Measurements from ENCODE around the gene LDLRAD2.
"Not testable (repeated sequence)": the region's sequence is repeated elsewhere in the genome, so short reads cannot be mapped to it uniquely, and the experiment has no call there.

LDLRAD2 gene

DNA sequence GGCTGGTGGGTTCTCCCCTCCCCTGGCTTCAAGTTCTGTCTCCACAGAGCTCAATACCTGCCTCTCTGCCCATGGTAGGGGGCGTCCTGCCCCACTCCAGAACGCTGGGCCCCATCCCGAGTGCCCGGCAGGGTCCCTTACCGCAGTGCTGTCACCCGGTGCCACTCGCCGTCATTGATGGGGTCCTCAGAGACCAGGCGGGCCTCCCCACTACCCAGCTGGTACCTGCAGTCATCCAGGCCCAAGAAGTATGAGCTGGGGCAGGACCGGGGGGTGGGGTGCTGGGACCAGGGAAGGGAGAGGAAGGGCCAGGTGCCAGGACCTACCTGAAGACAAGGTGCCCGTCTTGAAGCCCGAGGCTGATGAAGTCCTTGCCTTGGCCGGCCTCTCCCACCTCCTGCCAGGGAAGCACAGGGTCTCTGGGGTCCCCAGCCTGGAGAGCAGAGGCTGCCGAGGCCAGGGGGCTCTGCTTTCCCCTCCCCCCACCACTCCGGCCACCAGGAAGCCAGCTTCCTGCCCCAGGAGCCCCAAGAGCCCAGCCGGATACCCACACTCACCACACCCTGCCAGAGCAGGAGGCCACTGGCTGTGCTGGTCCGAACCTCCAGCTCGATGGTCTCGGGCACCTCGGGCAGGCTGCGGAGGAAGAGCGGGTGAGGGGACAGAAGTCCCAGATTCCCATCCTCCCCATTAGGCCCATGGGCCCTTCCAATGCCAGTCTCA lies 12.1 kb downstream of the LDLRAD2 start:
- no peak for DNase-seq (ENCODE audit: low read depth)

DNA sequence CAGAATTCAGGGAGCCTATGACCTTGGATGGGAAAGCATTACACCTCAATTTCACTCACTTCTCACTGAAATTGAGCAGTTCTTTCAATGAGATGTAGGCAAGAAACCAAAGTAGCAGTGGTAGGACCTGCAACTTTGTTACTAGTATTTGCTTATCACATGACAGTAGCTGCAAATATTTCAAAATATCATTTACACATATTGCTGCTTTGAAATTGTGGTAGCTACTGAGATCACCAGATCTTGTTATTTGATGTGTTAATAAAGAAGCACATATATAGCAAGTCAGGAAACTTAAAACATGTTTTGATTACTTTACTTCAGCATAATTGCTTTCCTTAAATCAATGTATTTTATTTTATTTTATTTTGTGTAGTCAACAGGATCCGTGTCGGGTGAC lies 12.9 kb downstream of the LDLRAD2 start:
- DNase-seq (ENCODE audit: low read depth): no peak

DNA sequence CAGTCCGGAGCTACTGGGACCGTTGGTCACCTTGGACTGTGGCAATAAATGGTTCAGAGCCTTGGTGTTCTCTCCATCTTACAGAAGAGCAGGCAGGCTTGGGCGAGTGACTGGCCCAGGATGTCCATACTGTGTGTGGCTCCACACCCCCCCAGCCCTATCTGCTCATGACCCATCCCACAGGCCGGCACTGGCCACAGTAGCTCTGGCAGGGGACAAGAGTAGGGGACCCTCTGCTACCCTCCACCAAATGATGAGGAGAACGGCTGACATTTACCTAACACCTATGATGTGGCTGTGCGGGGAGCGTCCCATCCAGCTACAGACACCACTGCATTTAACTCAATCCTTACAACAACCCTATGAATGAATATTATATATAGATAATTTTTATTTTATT lies 13.3 kb downstream of the LDLRAD2 start:
- DNase-seq (ENCODE audit: low read depth): no peak

DNA sequence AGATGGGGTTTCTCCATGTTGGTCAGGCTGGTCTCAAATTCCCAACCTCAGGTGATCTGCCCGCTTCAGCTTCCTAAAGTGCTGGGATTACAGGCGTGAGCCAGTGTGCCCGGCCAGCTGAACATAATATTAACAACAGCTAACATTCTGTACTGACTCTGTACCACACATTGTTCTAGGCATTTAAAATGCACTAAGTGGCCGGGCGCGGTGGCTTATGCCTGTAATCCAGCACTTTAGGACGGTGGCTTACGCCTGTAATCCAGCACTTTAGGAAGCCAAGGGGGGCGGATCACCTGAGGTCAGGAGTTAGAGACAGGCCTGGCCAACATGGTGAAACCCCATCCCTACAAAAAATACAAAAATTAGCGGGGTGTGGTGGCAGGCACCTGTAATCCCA lies 14.6 kb downstream of the LDLRAD2 start:
- not testable (repeated sequence) for DNase-seq (ENCODE audit: low read depth)

DNA sequence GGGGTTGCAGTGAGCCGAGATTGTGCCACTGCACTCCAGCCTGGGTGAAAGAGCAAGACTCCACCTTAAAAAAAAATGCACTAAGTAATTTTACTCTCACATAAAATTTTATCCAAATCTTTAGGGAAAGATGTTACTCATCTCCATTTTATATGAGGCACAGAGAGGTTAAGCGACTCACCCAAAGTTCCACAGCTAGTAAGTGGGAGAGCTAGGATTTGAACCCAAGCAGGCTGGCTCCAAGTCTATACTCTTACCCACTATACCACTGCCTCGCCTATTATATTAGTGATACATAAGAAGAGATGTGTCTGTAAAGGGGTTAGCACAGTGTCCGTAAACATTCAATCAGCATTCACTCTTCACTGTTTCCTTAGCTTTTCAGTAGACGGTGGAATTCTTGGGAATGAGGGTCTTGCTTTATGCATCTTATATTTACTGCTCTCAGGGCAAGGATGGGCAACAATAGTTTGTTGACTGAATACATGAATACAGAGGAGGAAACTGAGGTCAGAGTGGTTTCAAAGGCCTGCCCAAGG lies 15.1 kb downstream of the LDLRAD2 start:
- no peak for DNase-seq (ENCODE audit: low read depth)

DNA sequence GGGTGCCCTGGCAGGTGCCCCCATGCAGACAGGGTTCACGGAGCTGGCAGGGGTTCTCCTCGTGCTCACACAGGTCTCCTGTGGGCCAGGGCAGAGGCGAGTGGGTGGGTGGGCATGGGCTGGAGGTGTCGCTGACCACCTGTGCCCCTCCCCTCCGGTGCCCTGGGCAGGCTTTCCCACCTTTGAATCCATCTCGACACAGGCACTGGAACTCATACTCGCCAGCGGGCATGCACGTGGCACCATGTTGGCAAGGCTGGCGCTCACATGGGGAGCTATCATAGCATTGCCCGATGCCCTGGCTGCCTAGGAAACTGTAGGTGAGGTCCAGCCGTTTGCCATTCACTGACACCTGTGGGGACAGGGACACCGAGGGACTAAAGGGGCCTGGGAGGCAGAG lies 16.0 kb downstream of the LDLRAD2 start:
- DNase-seq (ENCODE audit: low read depth): no peak

DNA sequence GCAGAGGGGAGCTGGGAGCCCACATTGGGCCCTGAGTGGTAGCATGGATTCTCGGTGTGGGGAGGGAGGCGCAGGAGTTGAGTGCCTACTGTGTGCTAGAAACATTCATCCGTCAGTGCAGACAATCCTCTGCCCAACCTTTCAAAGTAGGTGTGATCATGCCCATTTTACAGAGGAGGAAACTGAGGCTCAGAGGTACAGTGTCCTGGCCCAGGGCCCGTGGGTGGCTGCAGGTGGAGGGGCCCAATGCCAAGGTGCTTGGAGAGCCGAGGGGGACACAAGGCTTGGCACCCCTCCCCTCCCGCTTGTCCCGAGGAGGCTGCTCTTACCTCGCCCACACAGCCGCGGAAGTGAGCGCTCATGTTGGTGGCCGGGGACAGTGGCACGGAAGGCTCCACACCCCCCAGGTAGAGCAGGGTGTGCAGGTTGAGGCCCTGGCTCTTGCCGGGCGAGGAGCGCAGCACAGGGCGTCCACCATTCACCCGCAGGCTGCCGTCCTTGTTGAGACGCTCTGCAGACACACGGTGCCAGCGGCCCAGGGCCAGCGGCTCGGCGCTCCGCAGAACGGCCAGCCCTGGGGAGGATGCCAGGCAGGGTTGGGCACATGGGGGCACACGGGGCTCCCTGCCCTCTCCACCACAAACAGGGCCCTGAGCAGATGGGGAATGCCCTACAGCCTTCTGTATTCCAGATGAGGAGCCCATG lies 16.6 kb downstream of the LDLRAD2 start:
- DNase-seq (ENCODE audit: low read depth): no peak

DNA sequence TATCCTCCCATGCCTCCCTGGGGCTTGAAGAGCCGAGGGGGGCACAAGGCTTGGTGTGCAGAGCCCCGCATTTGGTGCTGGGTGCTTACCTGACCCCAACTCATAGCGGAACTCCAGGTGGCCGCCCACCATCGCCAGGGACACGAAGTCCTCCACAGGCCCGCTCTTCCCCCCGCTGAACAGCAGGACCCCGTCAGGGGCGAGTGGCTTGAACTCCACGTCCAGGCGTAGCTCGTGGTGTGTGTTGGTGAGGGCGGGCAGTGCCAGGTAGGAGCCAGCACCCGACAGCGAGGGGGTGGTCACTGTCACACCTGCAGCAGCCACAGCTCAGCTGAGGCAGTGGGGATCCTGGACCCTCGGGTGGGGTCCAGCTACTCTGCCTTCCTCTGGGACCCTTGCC lies 17.2 kb downstream of the LDLRAD2 start:
- no peak for DNase-seq (ENCODE audit: low read depth)

DNA sequence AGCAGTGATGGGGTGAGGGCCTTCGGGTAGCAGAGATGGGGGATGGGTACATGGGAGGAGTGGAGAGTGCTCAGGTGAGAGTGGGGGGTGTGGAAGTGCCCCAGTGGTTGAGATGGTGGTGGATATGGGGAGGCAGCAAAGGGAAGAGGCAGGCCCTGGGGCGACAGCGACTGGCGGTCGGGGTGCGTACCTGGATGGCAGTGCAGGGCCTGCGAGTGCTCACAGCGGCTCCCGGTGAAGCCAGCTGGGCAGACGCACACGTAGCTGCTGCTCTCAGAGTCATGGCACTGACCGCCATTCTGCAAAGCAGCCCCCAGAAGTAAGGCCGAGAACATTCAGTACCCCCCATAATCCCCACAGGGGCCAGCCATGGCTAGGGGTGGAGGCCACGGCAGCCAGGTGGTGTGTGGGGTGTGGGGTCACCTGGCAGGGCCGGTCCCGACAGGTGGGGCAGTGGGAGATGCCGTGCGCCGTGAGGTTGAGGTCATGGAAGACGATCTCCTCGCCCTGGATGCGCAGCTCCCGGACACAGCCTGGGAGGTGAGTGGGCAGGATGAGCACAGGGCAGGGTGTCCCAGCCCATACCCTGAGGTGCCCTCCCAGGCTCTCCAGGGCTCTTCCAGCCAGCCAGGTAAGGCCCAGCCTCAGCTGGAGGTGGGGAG lies 18.9 kb downstream of the LDLRAD2 start:
- no peak for DNase-seq (ENCODE audit: low read depth)

DNA sequence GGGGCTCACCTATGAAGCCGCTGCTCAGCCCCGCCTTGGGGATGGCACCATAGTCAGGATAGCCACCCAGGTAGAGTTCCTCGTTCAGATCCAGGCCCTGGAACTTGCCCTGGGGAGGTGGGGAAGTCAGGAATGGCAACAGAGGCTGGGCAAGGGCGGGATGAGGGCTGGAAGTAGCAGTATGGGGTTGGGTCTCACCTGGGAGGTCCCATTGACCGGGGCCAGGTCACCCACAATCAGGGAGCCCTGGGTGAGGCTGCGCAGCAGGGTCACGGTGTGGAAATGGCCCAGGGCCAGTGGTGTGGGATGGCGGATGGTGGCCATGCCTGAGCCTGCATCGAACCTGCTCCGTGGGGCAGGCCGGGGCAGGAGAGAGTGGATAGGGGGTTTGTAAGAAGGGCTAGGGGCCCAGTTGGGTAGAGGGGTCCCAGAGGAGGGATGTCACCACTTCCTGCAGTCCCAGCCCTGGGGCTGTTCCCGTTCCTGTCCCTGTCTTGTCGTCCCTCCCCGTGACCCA lies 19.4 kb downstream of the LDLRAD2 start:
- no peak for DNase-seq (ENCODE audit: low read depth)

DNA sequence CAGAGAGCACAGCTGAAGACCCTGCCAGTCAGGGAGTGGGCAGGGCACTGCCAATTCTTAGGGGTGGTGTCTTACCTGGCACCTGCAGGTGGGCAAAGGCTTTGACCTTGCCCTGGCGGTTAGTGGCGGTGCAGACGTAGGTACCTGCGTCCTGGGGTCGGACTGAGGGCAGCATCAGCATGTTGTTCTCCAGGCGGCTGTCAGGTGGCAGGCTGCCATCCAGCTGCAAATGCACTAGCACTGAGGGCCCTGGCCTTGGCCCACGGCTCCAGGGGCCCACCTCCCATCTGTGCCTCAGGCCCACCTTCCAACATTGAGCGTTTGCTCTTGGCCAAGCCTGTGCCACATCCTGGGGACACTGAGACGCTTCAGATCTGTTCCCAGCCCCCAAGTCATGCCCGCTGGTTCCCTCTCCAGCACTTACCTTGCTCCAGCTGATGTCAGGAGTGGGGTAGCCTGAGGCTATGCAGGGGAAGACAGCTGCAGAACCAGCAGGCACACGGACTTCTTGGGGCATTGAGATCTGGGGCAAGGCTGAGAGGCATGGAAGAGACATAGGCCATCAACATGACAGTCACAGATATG lies 21.4 kb downstream of the LDLRAD2 start:
- DNase-seq (ENCODE audit: low read depth): no peak

DNA sequence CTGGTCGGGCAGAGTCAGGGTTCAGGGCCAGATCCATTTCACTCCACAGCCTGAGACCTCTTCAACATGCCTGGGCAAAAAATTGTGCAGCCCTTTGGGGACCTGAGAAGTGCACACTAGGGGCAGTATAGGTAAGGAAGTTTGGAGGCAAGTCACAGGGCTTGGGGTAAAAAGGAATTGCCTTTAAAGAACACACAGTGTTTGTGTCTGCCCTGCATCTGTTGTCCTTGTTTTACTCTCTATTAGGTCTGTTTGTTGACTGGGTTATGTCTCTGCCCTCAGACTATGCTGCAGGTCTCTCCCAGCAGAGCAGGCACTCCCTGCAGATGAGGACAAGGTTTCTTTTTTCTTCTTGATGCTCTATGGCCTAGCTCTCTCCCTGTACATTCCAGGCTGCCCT lies 22.0 kb downstream of the LDLRAD2 start:
- no peak for DNase-seq (ENCODE audit: low read depth)

DNA sequence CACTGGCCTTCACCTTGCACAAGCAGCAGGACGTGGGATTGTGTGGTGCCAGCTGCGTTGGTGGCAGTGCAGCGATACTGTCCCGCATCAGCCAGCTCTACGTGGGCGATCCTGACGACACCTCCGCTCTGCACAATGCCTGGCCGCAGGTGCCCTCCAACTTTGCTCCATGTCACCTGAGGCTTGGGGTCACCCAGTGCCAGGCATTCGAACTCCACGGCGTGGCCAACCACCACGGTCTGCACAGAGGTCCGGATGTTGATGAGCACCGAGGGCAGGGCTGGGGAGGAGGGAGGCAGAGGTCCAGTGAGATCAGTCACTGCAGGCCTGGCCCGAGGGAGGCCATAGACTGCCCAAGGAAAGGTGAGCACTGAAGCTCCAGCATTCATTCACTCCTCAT lies 22.6 kb downstream of the LDLRAD2 start:
- DNase-seq (ENCODE audit: low read depth): no peak

DNA sequence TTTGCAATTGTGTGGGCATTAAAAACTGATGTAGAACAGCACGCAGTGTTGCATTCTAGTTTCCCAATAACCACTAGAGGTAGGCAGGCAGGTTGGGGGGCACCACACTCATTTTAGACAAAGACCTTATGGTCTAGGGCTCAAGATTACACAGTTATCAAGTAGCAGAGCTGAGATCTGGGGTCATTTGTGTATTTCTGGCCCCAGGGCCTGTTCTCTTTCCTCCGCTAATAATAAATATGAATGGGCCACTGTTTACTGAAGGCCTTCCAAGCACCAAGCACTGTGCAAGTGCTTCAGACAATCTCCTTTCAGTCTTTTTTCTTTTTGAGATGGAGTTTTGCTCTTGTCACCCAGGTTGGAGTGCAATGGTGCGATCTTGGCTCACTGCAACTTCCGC lies 23.9 kb downstream of the LDLRAD2 start:
- DNase-seq (ENCODE audit: low read depth): no peak

DNA sequence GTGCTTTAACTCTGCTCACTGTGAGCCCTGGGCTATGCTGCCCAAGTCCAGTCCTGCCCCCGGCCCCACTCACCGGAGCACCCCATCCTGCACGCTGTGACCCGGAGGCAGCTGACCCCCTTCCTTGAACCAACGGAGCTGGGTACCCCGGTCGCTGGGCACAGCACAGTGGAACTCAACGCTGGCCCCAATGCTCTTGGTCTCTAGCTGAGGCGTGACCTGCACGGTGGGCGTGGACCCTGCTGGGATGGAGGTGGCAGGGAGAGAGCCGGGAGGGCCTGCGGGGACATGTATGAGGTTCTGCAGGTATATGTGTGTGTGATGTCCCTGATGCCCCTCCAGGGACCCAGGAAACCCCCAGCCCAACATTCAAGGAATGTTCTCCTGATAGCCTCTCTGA lies 24.7 kb downstream of the LDLRAD2 start:
- DNase-seq (ENCODE audit: low read depth): no peak

DNA sequence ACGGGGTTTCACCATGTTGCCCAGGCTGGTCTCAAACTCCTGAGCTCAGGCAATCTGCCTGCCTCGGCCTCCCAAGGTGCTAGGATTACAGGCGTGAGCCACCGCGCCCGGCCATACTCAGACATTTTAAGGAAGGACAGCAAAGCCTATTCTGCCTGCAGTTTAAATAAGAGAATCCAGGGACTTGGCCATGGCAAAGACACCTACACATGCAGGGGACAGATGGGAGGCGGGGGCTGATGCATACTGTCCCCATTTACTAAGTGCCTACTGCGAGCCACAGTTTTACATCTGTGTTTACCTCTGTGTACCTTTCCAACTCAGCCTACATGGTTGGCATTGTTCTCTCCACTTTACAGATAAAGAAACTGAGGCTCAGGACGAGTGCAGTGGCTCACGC lies 25.4 kb downstream of the LDLRAD2 start:
- no peak for DNase-seq (ENCODE audit: low read depth)

DNA sequence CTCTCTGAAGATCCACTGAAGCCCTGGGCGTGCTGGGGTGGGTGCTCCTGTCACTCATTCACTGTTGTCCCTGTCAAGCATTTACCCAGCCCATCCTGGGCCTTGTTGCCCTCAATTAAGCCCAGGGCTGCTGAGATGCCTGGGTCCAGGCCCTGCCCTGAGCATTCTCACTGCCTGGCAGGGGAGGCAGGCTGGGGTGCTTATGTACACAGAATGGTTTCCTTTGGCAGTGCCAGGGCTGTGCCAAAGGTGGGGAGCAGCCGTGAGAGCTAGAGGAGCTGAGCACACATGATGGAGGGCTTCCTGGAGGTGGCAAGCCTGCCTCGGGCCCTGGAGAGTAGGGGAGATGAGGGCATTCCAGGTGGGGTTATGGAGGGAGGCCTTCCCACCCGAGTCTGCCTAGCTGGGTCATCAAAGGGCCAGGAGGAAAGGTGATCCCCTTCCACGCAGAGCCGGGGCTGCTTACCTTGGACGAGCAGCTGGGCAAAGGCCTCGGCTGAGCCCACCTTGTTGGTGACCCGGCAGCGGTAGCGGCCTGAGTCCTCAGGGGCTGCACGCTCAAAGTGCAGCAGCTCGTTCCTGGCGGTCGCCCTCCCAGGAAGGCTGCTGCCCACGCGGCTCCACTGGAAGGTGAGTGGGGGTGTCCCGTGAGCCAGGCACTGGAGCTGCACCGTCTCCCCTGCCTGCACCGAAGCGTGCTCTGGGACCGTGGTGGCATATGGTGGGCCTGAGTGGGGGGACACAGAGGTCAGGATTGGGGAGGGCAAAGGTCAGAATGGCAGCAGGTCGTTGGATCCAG lies 26.5 kb downstream of the LDLRAD2 start:
- DNase-seq (ENCODE audit: low read depth): no peak

DNA sequence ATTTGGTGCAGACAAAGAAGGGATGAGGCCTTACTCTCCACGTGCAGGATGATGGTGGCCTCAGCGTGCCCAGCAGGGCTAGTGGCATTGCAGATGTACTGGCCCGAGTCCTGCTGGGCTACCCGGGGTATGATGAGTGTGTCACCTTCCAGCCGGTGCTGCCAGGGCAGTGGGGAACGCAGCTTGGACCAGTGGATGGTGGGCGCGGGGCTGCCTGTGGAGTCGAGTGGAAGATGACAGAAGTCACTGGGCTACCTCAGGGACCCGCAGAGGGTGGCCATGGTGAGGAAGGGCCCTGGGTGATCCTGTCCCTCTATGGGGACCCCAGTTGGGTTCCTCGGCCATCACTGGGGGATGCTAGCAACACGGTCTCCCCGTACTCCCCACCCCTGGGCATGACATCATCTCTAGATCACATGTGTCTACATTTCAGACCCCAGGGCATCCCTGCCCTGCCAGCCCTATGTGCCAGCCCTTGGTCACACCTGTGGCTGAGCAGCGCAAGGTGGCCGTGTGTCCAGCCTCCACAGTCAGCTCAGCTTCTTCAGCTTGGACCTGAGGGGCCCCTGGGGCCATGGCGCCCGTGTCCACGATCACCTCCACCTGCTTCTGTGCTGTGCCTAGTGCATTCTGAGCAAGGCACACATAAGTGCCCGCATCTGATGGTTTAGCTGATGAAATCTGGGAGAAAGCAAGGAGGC lies 27.4 kb downstream of the LDLRAD2 start:
- no peak for DNase-seq (ENCODE audit: low read depth)

DNA sequence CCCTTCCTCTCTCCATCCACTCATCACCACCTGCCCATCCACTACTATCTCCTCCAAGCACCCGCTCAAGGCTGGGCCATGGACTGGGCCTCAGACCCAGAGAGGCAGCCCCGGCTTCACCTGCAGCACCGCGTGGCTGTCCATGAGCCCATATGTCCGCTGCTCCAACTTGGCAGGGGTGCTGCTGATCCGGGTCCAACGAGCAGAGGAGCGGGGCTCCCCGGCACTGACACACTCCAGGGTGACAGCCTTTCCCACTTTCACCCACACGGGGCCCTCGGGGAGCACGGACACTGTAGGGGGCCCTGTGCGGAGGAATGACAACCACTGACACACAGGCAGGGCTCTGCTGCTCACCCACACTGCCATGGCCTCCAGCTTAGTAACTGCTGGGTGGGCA lies 28.9 kb downstream of the LDLRAD2 start:
- no peak for DNase-seq (ENCODE audit: low read depth)

DNA sequence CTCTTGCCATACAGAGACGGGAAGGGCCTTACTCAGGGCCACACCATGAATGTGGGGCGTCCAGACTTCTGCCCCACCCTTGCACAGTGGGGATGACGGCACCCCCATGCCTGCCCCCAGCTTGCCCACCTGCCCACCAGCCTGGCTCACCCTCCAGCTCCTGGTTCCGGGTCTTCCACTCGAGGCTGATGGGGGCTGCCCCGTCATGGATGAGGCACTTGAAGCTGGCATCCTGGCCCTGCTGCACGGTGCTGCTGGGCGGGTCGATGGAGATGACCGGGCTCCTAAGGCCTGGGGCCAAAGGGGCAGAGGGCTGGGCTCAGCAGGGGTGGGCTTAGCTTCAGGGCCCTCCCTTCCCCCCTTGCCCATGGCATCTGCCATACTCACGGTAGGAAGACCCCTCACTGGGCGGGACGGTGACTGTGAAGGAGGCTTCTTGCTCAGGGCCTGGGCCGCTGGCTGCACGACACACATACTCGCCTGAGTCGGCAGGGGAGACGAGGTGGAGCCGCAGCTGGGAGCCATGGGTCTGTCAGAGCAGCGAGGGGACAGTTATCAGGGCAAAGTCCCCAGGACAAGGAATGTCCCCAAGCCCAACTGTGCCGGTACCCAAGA lies 29.9 kb downstream of the LDLRAD2 start:
- DNase-seq (ENCODE audit: low read depth): no peak
